ENCODE measurements around the gene C15orf39. TPM values are rescaled to one million over a fixed set of nuclear protein-coding genes. Genes with fewer than 3 reads are reported as not detected.

Gene C15orf39
- total RNA-seq, 1 donor from 2014 or later: 44.5 TPM

GRCh38 chr15:75191235-75191634, 10.4 kb upstream of the C15orf39 start:
- no peak for DNase-seq (ENCODE audit: extremely low spot score, unreplicated experiment)
- H3K36me3 Mint-ChIP-seq: no peaks in the 10 kb centered on the region
- H3K9me3 Mint-ChIP-seq: no peaks in the 10 kb centered on the region
- no peak for TF ChIP-seq CTCF (conservative IDR thresholded peaks at IDR 0.05)
- H3K4me3 Mint-ChIP-seq: no peak overlapping the region
- no peak overlapping the region for H3K27ac Mint-ChIP-seq
- no peaks in the 10 kb centered on the region for H3K27me3 Mint-ChIP-seq
- peaks cover 16% of the 10 kb centered on the region for H3K4me1 Mint-ChIP-seq (ENCODE audit: unreplicated experiment)

- DNase-seq (ENCODE audit: extremely low spot score, unreplicated experiment): no peak
- Mint-ChIP-seq H3K36me3 (no peaks in the 10 kb centered on the region), H3K27ac (no peak overlapping the region), H3K9me3 (no peaks in the 10 kb centered on the region), H3K4me3 (no peak overlapping the region), H3K4me1 (ENCODE audit: unreplicated experiment) (peaks cover 16% of the 10 kb centered on the region), H3K27me3 (no peaks in the 10 kb centered on the region)
- no peak for TF ChIP-seq CTCF (conservative IDR thresholded peaks at IDR 0.05)
Observed at GRCh38 chr15:75192307-75192706, 9.4 kb upstream of the C15orf39 start.

- Mint-ChIP-seq H3K27ac (no peak overlapping the region), H3K9me3 (no peaks in the 10 kb centered on the region), H3K4me1 (ENCODE audit: unreplicated experiment) (peaks cover 16% of the 10 kb centered on the region), H3K27me3 (no peaks in the 10 kb centered on the region), H3K4me3 (no peak overlapping the region), H3K36me3 (no peaks in the 10 kb centered on the region)
- no peak for DNase-seq (ENCODE audit: extremely low spot score, unreplicated experiment)
- TF ChIP-seq CTCF (conservative IDR thresholded peaks at IDR 0.05): no peak
Observed at GRCh38 chr15:75193272-75193671, 8.4 kb upstream of the C15orf39 start.

- DNase-seq (ENCODE audit: extremely low spot score, unreplicated experiment): no peak
- H3K4me3 Mint-ChIP-seq: no peak overlapping the region
- no peak overlapping the region for H3K27ac Mint-ChIP-seq
- H3K4me1 Mint-ChIP-seq (ENCODE audit: unreplicated experiment): peaks cover 16% of the 10 kb centered on the region
- TF ChIP-seq CTCF (conservative IDR thresholded peaks at IDR 0.05): no peak
- H3K9me3 Mint-ChIP-seq: no peaks in the 10 kb centered on the region
- no peaks in the 10 kb centered on the region for H3K27me3 Mint-ChIP-seq
- H3K36me3 Mint-ChIP-seq: no peaks in the 10 kb centered on the region
Observed at GRCh38 chr15:75193976-75194375, 7.7 kb upstream of the C15orf39 start.

- no peaks in the 10 kb centered on the region for H3K9me3 Mint-ChIP-seq
- H3K4me3 Mint-ChIP-seq: no peak overlapping the region
- H3K27me3 Mint-ChIP-seq: no peaks in the 10 kb centered on the region
- DNase-seq (ENCODE audit: extremely low spot score, unreplicated experiment): no peak
- H3K27ac Mint-ChIP-seq: no peak overlapping the region
- no peak for TF ChIP-seq CTCF (conservative IDR thresholded peaks at IDR 0.05)
- peaks cover 16% of the 10 kb centered on the region for H3K4me1 Mint-ChIP-seq (ENCODE audit: unreplicated experiment)
- no peaks in the 10 kb centered on the region for H3K36me3 Mint-ChIP-seq
Observed at GRCh38 chr15:75194397-75194796, 7.3 kb upstream of the C15orf39 start.

All from type B pancreatic cell (in vitro differentiated cells).